PC-3 (cell line): Measurements from ENCODE around the gene IFI30. TPM values are rescaled to one million over a fixed set of nuclear protein-coding genes. Genes with fewer than 3 reads are reported as not detected.

Experiments
- ATAC-seq: fragments of 200-7000 bp; cut with Tn5 transposase; 2 replicates; pipeline ENCODE4 v1.9.1; 2020; ENCODE audit warnings: mild to moderate bottlenecking, moderate library complexity
- BruUV-seq: library from RNA; stranded (reverse); fragments of 400-500 nt; replicated peaks from 2 replicates; lab custom pipeline; 2021; lab: Mats Ljungman, UMichigan
- CTCF ChIA-PET: fragments of 300-600 bp; sonication (Branson Sonifier 250); formaldehyde crosslinking; loops from one replicate; lab custom pipeline; 2022; ENCODE audit warnings: antibody characterized with exemption; lab: Charles Lee
- POLR2A ChIA-PET: fragments of 300-600 bp; sonication (Branson Sonifier 250); formaldehyde crosslinking; loops from one replicate; lab custom pipeline; 2022; ENCODE audit warnings: antibody characterized with exemption; ENCODE audit not compliant: unreplicated experiment; lab: Charles Lee
- DNase-seq: peaks from one replicate; pipeline ENCODE4 v3.0.0-alpha.2; 2015
- H2AFZ ChIP-seq: fragments of 300-600 bp; sonication (generic); 2 replicates; pipeline ENCODE4 v1.6.0; 2016; ENCODE audit warnings: antibody characterized with exemption, low read length
- H3F3A ChIP-seq: fragments of 300-600 bp; sonication (generic); one replicate; pipeline ENCODE4 v1.6.0; 2017; ENCODE audit warnings: antibody characterized with exemption, low read length, control low read depth, mild to moderate bottlenecking; ENCODE audit not compliant: unreplicated experiment
- H3K27ac ChIP-seq: fragments of 300-600 bp; sonication (generic); 2 replicates; pipeline ENCODE4 v1.5.1; 2016; ENCODE audit warnings: mild to moderate bottlenecking, low read length
- H3K27me3 ChIP-seq: fragments of 300-600 bp; sonication (generic); 2 replicates; pipeline ENCODE4 v1.6.1; 2016; ENCODE audit warnings: low read length, mixed read lengths
- H3K36me3 ChIP-seq: fragments of 300-600 bp; sonication (generic); 2 replicates; pipeline ENCODE4 v1.6.1; 2016; ENCODE audit warnings: low read depth, mixed run types, low read length, mixed read lengths
- H3K4me1 ChIP-seq: fragments of 300-600 bp; sonication (generic); 2 replicates; pipeline ENCODE4 v1.5.1; 2016; ENCODE audit warnings: low read length; ENCODE audit not compliant: insufficient read depth
- H3K4me2 ChIP-seq: fragments of 300-600 bp; sonication (generic); 2 replicates; pipeline ENCODE4 v1.6.0; 2016; ENCODE audit warnings: low read length
- H3K4me3 ChIP-seq: fragments of 300-600 bp; sonication (generic); 2 replicates; pipeline ENCODE4 v1.5.1; 2016; ENCODE audit warnings: mild to moderate bottlenecking, low read length, mixed read lengths
- H3K79me2 ChIP-seq: fragments of 300-600 bp; sonication (generic); 2 replicates; pipeline ENCODE4 v1.6.1; 2017; ENCODE audit warnings: low read length, mixed read lengths
- H3K9ac ChIP-seq: fragments of 300-600 bp; sonication (generic); 2 replicates; pipeline ENCODE4 v1.6.0; 2016; ENCODE audit warnings: mild to moderate bottlenecking, low read length
- H3K9me2 ChIP-seq: fragments of 300-600 bp; sonication (generic); replicated peaks from 2 replicates; pipeline ENCODE4 v1.6.1; 2016; ENCODE audit warnings: mixed run types, low read length, mixed read lengths
- H3K9me3 ChIP-seq: fragments of 300-600 bp; sonication (generic); 2 replicates; pipeline ENCODE4 v1.6.1; 2016; ENCODE audit warnings: low read length, mixed read lengths
- H4K20me1 ChIP-seq: fragments of 300-600 bp; sonication (generic); 2 replicates; pipeline ENCODE4 v1.6.1; 2016; ENCODE audit warnings: low read length, mixed read lengths
- EZH2 ChIP-seq: fragments of 300-600 bp; sonication (generic); IDR thresholded peaks from one replicate; pipeline ENCODE4 v1.6.1; 2017; ENCODE audit warnings: antibody characterized with exemption, mild to moderate bottlenecking, low read length; ENCODE audit not compliant: unreplicated experiment
- EZH2phosphoT487 ChIP-seq: fragments of 300-600 bp; sonication (generic); IDR thresholded peaks from 2 replicates; pipeline ENCODE4 v1.6.1; 2018; ENCODE audit warnings: mild to moderate bottlenecking, antibody characterized with exemption, low read length, borderline replicate concordance
- intact Hi-C: fragments of 100-400 bp; cut with micrococcal nuclease; formaldehyde crosslinking; loops from 2 replicates; pipeline ENCODE4 v1.9.0; 2023
- total RNA-seq: library from RNA; depleted of rRNA; stranded (reverse); fragments of >200 nt; gene quantifications from 2 replicates; pipeline ENCODE4 v1.2.3, GENCODE V29; 2014
- TF ChIP-seq, protein P1 (sequence below): fragments of 300-600 bp; sonication (generic); conservative IDR thresholded peaks from 2 replicates; pipeline ENCODE4 v1.5.1; 2017; ENCODE audit warnings: antibody characterized with exemption, low read depth, mild to moderate bottlenecking, low read length

The IFI30 gene
- total RNA-seq, 1 experiment from 2014 or later = 31.1 TPM

DNA sequence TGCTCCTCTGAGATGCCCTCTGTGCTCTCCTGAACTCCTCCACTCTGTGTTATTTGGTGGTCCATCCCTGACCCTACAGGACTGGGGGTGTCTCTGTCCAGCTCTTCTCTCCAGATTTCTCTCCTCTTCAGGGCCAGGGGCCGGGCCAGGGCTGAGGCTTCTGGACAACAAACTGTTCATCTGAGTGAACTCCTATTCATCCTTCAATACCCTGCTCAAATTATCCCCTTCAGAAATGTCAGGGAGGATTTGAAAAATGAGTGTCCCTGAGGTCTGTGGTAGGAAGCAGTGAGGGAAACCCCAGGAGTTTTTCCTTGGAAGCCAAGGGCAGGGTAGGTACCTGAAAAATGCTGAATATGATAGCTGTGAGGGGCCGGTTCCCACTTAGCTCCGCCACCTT, 45.0 kb downstream of the IFI30 start:
- Histone ChIP-seq H3K36me3 (no peaks in the 10 kb centered on the region), H3K9ac (no peak overlapping the region), H3K4me2 (no peak overlapping the region), H2AFZ (no peak overlapping the region), H3K27me3 (no peaks in the 10 kb centered on the region), H3K4me3 (no peak overlapping the region), H3F3A (no peaks in the 10 kb centered on the region), H3K79me2 (no peaks in the 10 kb centered on the region), H3K9me3 (no peaks in the 10 kb centered on the region), H3K9me2 (no peaks in the 10 kb centered on the region), H3K27ac (no peak overlapping the region), H3K4me1 (peaks cover 4% of the 10 kb centered on the region), H4K20me1 (no peaks in the 10 kb centered on the region)
- BruUV-seq = no TSS peak
- DNase-seq (no peak), ATAC-seq (no peak)
- intact Hi-C loops = no loop called here
- ChIA-PET POLR2A (no interaction called here), CTCF (no interaction called here)
- TF ChIP-seq, protein P1, sequence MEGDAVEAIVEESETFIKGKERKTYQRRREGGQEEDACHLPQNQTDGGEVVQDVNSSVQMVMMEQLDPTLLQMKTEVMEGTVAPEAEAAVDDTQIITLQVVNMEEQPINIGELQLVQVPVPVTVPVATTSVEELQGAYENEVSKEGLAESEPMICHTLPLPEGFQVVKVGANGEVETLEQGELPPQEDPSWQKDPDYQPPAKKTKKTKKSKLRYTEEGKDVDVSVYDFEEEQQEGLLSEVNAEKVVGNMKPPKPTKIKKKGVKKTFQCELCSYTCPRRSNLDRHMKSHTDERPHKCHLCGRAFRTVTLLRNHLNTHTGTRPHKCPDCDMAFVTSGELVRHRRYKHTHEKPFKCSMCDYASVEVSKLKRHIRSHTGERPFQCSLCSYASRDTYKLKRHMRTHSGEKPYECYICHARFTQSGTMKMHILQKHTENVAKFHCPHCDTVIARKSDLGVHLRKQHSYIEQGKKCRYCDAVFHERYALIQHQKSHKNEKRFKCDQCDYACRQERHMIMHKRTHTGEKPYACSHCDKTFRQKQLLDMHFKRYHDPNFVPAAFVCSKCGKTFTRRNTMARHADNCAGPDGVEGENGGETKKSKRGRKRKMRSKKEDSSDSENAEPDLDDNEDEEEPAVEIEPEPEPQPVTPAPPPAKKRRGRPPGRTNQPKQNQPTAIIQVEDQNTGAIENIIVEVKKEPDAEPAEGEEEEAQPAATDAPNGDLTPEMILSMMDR = no peak
- no peak for TF ChIP-seq EZH2phosphoT487

- Histone ChIP-seq H3K36me3 (no peaks in the 10 kb centered on the region), H3K79me2 (no peaks in the 10 kb centered on the region), H3K9me3 (no peaks in the 10 kb centered on the region), H3K27ac (no peak overlapping the region), H3F3A (no peaks in the 10 kb centered on the region), H4K20me1 (no peaks in the 10 kb centered on the region), H3K4me3 (no peak overlapping the region), H3K27me3 (peaks cover 2% of the 10 kb centered on the region; the same call in 1 of the 2 replicates), H3K4me2 (no peak overlapping the region), H2AFZ (no peak overlapping the region), H3K9me2 (no peaks in the 10 kb centered on the region), H3K9ac (no peak overlapping the region), H3K4me1 (peaks cover 7% of the 10 kb centered on the region)
- POLR2A ChIA-PET = no interaction called here
- DNase-seq = no peak
- intact Hi-C loops = no loop called here
- BruUV-seq = no TSS peak
- TF ChIP-seq EZH2 (no peak), EZH2phosphoT487 (no peak)
- TF ChIP-seq, protein P1 = no peak
- no peak for ATAC-seq
- CTCF ChIA-PET = interaction anchor here (0.6 kb wide), 1 partner anchor 13 kb away, joined by 3 read pairs; no protein-coding TSS in a partner anchor
These were observed 46.5 kb downstream of the IFI30 start for GRCh38 chr19:18219911-18220631.

GRCh38 chr19:18220632-18221275, 47.1 kb downstream of the IFI30 start:
- no peak overlapping the region for H3K4me2 ChIP-seq
- DNase-seq = no peak
- H3K9ac ChIP-seq = no peak overlapping the region
- no peaks in the 10 kb centered on the region for H3K9me3 ChIP-seq
- ChIA-PET CTCF (no interaction called here), POLR2A (no interaction called here)
- H3K27me3 ChIP-seq = peaks cover 9% of the 10 kb centered on the region
- ATAC-seq = no peak
- no peak overlapping the region for H3K4me3 ChIP-seq
- H4K20me1 ChIP-seq = no peaks in the 10 kb centered on the region
- H3K9me2 ChIP-seq = no peaks in the 10 kb centered on the region
- no peaks in the 10 kb centered on the region for H3F3A ChIP-seq
- BruUV-seq = no TSS peak
- intact Hi-C loops = no loop called here
- H3K79me2 ChIP-seq = no peaks in the 10 kb centered on the region
- peaks cover 8% of the 10 kb centered on the region; the same call in 1 of the 2 replicates for H3K4me1 ChIP-seq
- no peak overlapping the region for H2AFZ ChIP-seq
- no peaks in the 10 kb centered on the region for H3K36me3 ChIP-seq
- TF ChIP-seq EZH2phosphoT487 (no peak), EZH2 (no peak)
- TF ChIP-seq, protein P1 = no peak
- H3K27ac ChIP-seq = no peak overlapping the region
